Measurements from ENCODE around the gene RASA3.

Gene RASA3

DNA sequence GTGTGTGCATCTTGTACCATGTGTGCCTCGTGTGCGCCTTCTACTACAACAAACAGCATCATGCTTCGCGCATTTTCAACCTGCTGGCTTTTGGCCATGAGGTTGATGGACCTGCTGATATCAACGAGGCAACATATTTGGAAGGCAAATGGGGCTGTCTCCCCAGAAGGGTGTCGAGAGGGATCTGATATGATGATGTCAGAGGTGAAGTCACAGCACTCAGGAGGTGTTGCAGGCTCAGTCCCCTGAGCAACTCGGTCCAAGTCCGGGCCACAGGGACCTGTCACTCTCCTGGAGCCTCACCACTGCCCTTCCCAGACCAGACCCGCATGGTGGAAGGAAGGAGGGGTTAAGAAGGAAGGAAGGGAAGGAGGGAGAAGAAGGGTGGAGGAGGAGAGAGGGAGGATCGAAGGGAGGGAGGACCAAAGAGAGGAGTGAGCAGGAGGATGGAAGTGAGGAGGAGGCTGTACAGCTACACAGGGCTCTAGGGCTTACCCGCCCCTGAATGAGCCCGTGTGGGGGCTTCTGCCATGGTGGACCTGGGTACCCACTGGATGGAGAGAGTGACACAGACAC, 151.8 kb downstream of the RASA3 start:
- DNase-seq (ENCODE audit: low read depth) = no peak

DNA sequence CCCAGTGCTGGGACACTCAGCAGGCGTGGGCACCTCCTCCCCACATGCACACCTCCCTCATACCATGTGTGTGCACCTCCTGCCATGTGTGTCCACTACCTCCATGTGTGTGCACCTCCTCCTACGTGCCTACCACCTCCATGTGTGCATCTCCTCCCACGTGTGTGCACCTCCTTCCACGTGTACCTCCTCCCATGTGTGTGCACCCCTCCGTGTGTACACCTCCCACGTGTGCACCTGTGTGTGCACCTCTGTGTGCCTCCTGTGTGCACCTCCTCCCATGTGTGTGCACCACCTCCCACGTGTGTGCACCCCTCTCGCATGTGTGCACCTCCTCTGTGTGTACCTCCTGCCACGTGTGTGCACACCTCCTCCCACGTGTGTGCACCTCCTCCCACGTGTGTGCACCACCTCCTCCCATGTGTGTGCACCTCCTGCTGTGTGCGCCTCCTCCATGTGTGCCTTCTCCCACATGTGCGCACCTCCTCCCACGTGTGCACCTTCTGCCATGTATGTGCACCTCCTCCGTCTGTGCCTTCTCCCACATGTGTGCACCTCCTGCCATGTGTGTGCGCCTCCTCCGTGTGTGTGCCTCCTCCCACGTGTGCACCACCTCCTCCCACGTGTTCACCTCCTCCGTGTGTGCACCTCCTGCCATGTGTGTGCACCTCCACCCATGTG, 152.5 kb downstream of the RASA3 start:
- no peak for DNase-seq (ENCODE audit: low read depth)

DNA sequence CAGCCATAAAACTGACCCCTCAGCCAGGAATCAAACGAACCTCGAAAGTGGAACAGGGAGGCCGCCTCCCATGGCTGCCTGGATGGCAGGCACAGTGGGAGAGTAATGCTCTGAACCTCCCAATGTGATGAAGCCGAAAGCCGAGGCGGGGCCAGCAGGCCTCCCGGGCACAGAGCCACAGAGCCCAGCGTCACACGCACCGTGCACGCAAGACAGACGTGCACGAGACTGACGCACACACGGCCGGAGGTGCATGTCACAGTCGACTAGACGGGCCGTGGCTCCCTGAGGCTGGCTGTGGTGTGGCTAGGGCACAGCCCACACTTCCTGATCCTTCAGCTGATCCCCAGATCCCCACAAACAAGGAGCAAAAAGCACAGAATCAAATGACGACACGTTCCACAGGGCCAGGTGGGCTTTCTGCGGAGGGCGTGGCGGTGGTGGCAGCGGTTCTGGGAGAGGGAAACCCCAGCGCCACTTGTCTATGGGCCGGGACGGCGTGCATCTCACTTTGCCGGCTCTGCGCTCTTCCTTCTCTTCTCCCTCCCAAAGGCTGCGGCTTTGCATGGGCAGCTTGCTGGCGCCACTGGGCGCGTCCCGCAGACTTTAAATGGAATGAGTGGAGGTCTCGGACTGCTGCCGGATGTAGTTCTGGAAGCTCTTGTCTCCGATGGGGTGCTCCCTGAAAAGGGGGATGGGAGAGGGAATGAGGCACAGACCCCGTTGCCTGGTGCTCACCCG, 153.5 kb downstream of the RASA3 start:
- DNase-seq (ENCODE audit: low read depth) = no peak

DNA sequence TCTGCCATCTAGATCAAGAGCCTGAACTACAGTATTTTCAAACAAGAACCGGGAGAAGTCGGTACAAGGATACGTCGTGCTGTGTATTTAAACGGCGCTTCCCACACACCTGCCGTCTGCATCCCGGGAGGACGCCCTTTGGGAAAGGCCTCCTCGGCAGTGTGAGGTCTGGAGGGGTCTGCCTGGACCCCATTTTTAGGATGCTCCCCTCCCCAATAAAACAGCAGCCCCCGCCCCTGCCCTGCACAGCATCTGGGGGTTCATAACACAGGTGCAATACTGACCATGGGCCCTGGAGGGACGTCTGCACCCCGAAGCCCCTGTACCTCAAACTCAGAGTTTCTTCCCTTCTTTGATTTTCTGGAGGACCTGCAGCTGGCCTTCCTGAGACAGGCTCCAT, 154.4 kb downstream of the RASA3 start:
- DNase-seq (ENCODE audit: low read depth) = no peak

DNA sequence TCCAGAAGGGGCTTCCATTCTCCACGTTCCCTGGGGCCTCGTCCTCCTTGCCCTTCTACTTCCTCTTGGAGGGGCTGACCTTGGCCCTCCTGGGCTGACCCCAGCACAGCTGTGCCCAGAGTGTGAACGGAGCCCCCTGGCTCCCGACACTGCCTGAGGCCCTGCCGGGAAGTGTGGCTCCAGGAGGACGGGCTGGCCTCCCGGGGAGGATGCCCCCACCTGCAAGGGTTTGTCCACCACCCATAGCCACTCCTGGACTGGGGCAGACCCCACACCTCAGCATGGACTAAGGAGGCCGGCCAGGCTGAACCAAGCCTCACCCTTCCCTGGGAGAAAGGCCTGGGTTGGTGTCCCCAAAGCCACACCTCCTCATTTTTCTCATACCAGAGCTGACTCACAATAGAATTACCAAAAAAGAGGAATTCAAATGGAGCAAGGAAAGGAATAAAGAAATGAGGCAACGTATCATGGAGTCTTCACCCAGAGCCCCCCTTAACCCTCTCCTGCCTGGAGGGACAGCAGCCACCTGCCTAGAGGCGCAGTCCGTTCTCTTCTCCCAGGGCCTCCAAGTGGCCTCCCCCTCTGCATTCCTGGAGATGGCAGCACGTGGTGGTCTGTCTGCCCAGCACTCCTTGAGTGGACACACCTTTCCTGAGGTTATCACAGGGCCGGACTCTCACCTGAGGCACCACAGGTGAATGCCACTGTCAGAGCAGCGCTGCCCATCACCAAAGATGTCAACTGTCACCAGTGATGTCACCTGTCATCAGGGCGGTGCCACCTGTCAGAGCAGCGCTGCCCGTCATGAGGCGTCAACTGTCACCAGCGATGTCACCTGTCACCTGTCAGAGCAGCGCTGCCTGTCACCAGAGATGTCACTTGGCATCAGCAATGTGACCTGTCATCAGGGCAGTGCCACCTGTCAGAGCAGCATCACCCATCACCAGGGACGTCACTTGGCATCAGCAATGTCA, 155.4 kb downstream of the RASA3 start:
- DNase-seq (ENCODE audit: low read depth) = no peak

DNA sequence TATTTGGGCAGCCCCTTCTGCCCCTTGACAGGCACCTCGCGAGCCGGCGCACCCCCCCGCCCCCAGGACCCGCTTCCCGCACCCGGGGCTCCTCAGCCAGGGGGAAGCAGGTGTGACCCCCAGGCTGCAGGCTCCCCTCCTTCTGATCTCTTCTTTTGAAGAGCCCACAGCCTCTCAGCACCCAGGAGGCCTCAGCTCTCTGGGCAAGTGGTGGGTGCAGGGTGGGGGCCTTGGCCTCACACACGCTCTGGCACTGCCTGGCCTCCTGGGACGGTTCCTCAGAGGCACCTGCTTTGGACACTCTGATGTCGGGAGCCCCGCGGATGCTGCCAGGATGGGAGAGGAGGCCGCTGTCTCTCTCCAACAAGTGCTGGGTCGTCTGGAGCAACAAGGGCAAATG, 157.0 kb downstream of the RASA3 start:
- DNase-seq (ENCODE audit: low read depth) = no peak

DNA sequence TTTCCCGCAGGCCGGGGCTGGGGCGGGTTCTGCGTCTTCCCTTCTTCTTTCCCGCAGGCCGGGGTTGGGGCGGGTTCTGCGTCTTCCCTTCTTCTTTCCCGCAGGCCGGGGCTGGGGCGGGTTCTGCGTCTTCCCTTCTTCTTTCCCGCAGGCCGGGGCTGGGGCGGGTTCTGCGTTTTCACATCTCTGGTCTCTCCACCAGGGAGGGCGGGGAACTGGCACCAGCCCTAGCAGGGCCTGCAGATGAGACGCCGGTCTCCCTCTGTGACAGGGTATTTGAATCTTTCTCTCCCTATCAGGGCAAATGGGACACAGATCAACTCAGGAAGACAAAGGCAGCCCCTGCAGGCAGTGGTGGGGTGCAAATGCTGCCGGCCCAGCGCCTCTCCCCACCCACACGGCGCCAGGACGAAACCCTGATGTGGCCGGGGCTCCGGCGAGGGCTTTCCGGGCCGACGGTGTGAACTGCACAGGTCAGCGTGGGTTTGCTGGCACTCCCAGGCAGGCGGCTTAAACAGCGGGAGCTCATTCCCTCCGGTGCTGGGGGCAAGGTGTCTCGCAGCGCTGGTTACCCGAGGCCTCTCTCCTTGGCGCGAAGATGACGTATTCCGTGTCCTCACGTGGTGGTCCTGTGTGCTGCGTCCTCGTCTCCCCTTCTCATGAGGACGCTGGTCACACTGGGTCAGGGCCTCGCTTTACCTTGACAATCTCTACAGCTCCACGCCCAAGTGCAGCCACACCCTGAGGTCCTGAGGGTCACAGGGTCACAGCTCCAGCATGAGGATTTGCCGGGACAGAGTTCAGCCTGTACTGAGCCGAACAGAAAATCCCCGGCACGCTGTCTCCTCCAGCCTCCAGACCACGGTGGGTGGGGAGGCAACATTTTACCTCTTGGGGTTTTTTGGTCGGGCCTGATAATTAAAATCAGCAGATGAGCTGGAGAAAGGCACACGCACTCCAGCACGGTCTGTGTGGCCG, 157.8 kb downstream of the RASA3 start:
- DNase-seq (ENCODE audit: low read depth) = no peak

DNA sequence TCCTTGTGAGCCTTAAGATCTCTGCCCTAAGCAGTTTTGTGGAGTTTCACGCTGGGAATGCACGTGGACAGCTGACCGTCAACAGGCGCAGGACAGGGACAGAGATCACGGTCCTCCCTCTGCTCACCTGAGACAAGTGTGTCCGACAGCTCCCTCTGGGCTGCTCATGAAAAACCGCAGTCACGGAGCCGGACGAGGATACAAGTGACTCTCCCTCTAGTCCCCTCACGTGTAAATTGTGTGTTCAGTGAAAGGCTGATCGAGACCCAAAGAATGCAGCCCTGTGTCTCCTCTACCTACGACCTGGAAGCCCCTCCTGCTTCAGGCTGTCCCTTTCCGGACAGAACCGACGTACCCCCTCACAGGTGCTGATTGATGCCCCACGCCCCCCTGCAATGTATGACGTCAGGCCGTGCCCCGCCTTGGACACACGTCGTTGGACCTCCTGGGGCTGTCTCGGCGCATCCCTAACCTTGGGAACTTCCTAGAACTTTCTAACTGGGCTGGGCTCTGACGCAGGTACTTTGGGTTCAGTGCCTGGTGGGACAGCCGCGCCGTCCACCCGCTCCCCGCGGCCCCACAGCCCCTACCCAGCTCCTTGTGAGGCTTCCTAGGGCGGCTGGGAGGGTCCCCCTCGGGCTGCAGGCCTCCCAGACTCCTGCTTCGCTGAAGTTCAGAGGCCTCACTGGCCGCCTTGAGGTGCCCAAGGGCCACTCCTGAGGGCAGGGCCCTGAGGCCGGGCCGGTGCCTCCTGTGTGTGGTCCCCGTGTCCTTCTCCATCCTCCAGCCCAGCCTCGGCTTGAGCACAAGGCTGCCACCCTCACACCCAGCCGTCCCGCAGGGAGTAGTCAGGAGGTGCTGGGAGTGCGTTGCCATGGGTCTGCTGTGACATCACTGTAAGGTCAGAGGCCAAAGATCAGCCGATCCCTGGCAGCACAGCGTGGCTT, 158.9 kb downstream of the RASA3 start, which contains the start of gene C13orf46:
TSS of gene C13orf46 (minus strand) at position 859 of the 947 bp plus-strand sequence. CDS start at position 780, 79 bp downstream.
- DNase-seq (ENCODE audit: low read depth) = no peak

DNA sequence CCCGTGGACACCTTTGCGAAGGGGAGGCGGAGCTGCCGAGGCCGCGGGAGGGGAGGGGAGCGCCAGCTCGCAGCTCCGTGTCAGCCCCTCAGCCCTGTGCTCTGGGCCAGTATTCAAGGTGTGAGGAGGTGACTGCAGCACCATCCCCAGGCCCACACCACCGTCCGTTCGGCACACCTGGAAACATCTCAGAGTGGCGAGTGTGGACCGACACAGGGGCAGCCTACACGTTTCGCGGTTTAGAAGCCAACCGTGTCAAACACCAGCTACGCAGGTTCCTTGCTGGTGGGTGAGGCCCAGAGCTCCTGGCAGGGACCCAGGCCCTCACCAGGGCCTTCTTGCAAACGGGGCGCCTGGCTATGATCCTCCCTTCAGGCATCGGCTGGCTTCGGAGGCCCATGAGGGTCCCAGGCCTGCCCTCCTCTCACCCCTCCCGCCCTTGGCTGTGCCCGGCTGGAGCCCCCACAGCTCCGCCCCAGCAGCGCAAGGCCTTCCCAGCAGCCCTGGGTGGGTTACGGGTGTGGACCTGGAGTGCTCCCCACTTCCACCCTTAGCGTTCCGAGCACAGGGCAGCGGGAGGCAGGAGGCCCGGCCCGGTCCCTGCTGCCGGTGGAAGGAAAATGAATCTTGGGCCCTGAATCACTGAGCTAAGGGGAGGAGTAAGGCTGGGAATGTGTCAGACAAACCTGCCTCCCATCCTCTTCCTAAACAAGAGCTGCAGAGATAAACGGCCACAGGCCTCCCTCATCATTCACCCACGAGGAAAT, 159.8 kb downstream of the RASA3 start:
- no peak for DNase-seq (ENCODE audit: low read depth)

DNA sequence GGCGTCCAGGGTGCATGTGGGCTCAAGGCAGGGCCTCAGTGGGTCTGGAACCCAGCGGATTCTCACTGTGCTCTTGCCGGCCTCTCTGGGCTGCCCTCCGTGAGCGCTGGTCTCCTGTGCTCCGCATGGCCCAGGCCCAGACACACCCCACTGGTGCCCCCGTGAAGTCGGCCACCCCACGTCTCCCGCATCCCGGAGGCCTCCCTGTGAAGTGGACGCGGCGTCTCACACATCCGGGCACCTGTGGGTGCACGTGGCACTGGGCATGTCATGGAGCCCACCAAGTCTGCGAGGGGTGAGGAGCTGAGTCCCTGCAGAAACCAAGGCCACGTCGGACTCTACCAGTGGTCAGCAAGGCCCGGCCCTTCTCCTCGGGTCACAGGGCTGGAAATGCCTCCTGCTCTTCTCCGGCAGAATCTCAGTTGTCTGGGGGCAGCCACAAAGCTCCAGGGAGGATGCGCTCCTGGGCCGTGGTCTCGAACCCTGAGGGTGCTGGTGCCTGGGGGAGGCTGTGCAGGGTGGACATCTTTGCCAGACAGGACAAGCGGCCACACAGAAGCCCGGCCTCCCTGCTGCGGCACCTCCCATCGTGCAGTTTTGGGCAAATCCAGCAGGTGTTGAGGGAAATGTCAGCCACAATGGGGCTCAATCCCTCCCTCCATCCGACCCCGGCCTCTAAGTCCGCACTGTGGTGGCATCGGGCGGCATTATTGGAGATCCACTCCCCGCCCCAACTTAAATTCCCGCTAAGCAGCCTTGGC, 160.8 kb downstream of the RASA3 start:
- DNase-seq (ENCODE audit: low read depth) = no peak

DNA sequence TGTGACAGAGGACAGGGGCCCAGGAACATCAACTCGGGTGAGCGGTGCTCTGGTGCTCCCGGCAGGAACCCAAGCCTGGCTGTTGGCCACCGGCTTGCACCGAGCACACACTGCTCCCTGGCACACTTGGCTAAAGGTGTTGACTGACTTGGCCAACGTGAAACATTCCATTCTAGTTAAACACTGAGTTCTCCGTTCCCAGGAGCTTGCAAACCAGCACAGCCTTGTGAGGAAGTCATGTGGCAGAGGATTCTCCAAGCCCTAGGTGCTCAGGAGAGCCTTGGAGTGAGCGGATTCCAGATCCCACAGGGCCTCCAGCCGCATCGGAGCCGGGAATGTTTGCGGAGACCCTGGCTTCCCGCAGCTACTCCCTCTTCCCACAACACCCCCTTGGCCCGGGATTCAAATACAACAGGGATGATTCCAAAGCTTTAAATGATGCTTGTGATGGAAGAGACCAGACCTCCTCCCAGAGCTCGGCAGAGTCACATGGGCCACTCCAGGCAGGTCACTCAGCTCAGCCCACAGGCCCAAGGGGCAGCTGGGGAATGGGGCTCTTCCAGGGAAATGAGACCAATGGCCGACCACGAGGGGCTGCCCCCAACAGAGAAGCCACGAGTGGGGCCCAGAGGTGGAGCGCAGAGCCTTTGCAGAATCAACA, 161.5 kb downstream of the RASA3 start:
- DNase-seq (ENCODE audit: low read depth) = no peak

DNA sequence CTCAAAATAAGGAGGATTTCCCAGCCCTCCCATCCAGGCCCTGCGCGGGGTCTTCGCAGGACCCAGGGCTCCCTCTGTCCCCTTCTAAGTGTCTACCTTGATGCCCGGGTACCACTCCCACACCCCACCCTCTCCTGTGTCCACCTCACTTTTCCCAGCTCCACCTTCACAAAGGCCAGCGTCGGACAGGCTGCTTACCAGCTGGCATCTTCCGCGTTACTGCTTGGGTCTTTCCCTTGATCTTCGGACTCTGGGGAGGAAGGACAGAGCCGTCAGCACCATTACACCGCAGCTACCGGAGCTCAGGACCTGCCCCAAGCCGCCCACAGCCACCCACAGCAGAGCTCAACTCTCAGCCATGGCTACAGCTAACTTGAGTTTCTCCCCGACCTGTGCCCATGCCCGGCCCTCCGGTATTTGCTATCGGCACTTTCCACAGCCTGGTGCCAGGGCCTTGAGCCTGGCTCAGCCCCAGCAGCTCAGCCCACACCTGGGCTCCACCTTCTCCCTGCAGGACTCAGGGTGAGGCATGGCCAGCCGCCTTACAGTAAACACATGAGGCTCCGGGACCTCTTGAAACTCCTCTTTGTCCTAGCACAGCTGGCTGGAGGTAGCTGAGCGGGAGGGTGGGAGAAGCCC, 162.3 kb downstream of the RASA3 start:
- DNase-seq (ENCODE audit: low read depth) = no peak

DNA sequence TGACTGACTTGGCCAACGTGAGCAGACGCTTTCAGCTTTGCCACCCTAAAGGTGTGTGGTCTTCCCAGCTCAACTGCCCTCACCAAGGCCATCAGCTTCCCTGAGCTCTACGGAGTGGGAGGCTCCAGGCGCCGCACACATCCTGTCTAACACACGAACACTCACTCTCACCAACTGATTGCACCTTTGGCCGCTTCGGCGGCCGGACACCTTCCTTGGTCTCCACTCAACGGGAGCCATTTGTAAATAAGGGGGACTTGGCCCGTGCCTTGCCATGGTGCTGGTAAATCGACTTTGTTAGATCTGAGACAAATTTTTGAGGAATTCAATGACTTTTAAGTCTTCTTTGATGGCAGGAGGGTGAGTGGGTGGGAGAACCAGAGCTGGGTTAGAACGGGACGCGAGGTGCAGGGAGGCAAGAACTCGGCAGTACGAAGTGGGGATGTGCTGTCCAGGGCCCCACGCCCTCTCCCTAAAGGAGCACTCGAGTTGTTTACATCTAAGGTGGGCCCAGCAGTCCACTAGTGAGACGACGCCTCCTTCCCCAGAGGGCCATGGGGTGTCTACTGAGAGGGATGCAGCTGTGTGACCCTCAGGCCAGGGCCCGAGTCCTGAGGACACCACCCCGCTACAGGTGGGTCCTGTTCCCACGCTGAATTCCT, 163.0 kb downstream of the RASA3 start:
- DNase-seq (ENCODE audit: low read depth) = no peak

DNA sequence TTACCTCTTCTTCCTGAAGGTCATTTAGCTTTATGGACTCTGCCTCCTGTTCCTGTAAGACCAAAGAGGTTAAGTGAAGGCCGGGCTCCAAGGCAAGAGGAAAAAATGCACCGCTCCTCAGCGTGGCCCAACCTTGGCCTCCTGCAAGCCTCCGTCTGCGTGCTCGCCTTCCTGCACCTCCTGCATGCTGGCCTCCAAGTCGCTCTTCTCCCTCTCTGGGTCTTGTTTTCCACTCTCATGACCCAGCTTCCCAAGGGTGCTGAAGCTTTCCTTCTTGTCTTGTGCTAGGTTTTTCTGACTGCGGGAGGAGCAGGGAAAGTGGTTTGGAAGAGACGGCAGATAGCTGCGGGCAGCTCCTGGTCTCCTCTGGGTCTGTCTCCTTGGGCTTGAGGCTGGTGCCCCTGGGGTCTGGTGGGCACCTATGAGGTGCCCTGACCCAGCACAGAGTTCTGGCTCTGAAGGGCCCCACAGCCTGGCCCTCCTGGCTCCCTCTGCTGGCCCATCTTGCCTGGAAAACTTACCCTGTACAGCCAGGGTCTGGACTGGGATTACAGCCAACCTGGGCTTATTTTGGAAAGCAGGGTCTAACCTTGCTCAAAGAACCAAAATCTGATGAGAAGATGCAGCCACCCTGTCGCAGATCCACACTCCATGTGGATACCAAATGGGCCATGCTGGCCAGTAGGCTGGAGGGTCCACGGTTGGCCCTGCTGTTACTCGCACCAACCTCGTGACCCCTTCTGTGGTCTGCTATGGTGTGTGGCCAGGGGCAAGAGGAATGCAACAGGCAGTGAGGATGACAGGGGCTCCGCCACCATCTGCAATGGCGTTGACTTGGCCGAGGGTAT, 163.7 kb downstream of the RASA3 start:
- DNase-seq (ENCODE audit: low read depth) = no peak

DNA sequence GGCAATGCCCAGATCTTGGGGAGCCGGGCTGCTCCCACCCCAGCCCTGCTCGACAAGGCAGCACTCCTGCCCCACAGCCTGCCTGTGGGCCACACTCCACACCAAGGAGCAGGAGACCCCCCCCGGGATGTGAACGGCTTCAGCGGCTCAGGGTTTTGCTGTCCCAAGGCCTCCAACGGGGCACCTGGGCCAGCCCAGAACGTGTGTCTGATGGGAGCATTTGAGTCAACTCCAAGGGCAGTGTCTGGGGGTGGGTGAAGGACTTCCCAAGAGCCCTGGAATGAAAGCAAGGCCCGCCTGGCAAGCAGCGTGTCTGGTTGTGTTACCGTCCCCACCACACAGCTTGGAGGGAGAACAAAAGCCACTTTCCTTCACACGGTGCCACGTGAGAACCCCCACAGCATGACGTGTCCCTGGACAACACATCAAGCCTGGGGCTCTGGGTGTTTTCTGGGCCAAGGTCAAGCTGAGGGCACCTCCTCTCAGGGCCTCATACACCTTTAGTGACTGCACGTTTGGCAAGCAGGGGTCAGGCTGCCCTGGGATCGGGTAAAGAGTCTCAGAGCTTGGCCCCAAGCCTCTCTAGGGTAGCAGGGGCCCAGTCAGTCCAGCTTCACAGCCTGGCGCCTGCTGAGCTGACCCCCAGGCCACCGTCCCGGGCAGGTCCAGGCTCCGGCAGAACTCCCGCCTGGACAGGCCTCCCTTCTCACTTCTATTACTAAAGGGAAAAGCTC, 164.5 kb downstream of the RASA3 start:
- DNase-seq (ENCODE audit: low read depth) = no peak
